Peyer's patch (tissue), 4 donors: Measurements from ENCODE around the gene RAB40C.

Experiments used
- CTCF ChIP-seq, 6 experiments: fragments of 450-650 bp in 4 of 6; fragments of 200-600 bp in 2 of 6; sonication (generic) in 1 of 6; IDR thresholded peaks; one replicate each; pipeline ENCODE4 v1.5.1; 2017 to 2019; ENCODE audit warnings: antibody characterized with exemption in 6 of 6, mild to moderate bottlenecking in 3 of 6, moderate library complexity in 1 of 6
- POLR2A ChIP-seq, 2 donors: fragments of 450-650 bp; IDR thresholded peaks; one replicate each; pipeline ENCODE4 v1.5.1; 2017; ENCODE audit warnings: antibody characterized with exemption in 2 of 2, mild to moderate bottlenecking in 2 of 2, moderate library complexity in 2 of 2

GRCh38 chr16:649631-650030 lies 59.8 kb downstream of the RAB40C start:
- TF ChIP-seq CTCF (IDR thresholded peaks at IDR 0.05) (no peak), POLR2A (IDR thresholded peaks at IDR 0.05) (no peak)
